ENCODE measurements around the gene SH3GL1.

SH3GL1 gene, protein sequence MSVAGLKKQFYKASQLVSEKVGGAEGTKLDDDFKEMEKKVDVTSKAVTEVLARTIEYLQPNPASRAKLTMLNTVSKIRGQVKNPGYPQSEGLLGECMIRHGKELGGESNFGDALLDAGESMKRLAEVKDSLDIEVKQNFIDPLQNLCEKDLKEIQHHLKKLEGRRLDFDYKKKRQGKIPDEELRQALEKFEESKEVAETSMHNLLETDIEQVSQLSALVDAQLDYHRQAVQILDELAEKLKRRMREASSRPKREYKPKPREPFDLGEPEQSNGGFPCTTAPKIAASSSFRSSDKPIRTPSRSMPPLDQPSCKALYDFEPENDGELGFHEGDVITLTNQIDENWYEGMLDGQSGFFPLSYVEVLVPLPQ

GRCh38 chr19:4400135-4400936 lies at the start of gene SH3GL1:
Gene SH3GL1 (minus strand): TSS chr19:4400547. CDS start chr19:4400368, 179 bp downstream.
- DNase-seq (ENCODE audit: low spot score), result peak; percentile 98

DNA sequence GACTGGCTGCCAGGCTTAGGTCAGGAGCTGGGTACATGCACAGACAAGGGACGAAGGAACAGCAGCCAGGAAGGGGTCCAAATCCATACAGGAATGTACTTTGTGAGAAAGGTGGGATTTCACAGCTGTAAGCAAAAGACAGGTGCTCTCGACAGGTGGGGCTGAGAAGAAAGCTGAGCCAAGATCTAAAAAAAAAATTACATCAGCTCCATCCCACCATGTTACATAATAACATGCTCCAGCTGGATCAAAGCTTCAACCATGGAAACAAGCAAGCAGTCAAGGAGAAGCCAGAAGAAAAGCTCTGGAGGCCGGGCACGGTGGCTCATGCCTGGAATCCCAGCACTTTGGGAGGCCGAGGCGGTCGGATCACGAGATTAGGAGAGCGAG lies 49.3 kb upstream of the SH3GL1 start:
- no peak for DNase-seq (ENCODE audit: low spot score)

GRCh38 chr19:4449022-4449638 lies 48.8 kb upstream of the SH3GL1 start:
- no peak for DNase-seq (ENCODE audit: low spot score)

DNA sequence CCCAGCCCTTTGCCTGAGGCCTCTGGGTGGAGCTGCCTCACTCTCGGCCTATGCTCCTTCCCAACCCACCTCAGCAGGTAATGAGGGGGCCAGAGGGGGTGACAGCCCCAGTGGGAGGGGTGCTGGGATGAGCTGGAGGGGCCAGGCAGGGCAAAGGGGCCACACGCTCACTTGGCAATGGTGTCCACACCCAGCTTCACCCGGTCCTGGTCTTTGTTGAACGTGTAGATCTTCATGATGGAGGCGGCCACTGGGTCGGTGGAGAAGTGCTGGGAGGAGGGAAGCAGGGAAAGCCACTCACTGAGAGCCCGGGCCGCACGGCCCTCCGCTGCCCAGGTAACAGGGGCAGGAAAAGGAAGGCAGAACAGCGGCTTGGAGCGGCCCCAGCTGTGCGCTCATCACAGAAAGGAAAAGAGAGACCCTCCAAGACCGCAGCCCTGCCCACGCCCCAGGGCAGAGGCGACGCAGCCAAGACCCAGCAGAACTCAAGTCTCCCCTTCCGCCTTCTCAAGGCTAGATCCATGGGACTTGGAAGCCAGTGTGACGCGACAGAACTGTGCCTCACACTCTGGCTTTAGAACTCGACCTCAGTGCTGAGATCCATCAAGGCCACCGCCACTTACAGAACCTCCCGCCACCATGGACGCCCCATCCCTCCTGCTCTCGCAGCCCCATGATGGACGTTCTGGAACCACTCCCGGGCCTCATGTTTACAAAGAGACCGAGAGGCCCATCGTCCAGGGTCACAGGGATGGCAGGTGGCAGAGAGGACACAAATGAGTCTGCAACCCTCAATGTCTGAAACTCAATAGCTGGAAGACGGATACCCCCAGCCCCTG lies 48.0 kb upstream of the SH3GL1 start:
- DNase-seq (ENCODE audit: low spot score), result no peak

- DNase-seq (ENCODE audit: low spot score), result no peak
Measured at GRCh38 chr19:4447327-4448146, 47.2 kb upstream of the SH3GL1 start.

DNA sequence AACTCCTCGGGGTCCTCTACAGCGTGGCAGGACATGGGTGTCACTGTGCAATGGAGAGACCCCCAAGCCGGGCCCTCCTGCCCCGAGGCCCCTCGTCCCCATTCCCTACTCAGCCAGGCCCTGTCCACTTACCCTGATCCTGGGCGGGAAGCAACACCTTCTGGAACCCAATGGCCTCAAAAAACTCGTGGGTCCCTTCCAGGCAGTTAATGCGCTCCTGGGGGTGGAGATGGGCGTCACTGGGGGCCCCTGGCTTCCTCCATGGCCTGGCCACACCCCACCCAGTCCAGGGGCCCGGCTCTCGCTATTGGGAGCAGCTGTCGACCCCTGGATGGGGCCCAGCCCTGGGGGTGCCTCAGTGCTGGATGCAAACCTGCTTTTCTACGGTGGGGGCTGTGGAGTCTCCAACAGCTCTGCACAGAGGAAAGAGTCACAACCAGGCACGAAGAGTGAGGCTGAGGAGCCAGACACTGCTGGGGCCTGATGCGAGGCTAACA lies 46.4 kb upstream of the SH3GL1 start:
- DNase-seq (ENCODE audit: low spot score), result no peak

- no peak for DNase-seq (ENCODE audit: low spot score)
Measured at GRCh38 chr19:4445963-4446703, 45.8 kb upstream of the SH3GL1 start.

DNA sequence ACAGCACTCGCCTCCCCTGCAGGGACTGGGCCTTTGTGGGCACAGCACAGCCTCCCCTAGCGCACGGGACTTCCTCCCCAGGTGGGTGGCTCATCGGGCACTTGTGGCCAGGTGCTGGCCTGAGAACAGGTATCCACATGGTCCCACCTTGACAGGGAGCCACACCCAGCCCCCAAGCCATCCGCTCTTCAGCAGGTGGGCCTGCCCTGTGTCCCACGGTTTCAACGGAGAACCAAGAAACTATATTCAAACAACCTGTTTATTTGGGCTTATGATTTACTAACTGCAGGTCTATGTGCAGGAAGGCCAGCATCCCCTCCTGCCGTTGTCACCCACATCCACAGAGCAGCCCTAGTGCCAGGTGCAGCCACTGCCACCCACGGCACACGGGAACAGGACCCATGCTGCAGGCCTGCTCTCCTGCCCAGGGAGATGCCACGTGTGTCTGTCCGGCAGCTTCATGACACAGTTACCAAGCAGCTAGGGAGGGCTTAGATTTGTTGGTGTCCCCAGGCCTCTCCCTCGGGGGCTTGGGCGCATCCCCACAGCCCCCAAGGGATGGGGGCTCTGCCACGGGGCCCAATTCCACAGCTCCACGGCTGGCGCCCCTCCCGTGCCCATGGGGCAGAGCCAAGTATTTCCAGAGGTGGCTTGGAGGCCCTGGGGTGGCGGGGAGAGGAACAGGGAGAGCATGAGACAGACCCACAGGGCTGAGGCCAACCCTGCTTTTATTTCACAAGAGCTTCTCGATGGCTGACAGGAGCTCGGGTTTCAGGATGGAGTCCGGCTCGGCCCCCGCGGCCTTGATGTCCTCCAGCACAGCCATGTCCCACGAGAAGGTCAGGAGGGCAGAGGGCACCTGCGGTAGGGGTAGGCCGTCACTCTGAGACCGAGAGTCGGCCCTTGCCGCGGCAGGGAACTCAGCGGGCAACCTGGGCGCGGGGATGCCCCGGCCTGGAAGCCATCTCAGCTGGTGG lies 44.7 kb upstream of the SH3GL1 start:
- DNase-seq (ENCODE audit: low spot score), result no peak

GRCh38 chr19:4443966-4444764 lies 43.8 kb upstream of the SH3GL1 start:
- no peak for DNase-seq (ENCODE audit: low spot score)

DNA sequence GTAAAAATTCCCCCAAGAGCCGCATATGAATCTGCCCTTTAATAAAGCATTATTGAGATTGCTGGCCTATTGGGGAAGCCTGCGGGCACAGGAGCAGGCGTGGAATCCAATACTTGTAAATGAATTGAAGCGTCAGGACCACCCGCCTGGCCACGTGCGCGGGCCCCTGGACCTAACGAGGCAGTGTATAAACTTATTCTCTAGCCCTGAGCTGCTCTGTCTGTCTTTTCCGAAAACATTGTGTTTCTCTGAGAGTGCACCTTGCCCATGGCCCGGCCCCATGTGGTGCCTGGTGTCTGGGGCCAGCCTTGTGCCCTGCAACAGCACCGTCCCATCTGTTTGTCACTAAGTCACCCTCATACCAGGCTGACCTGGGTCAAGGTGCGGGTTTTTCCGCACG lies 42.8 kb upstream of the SH3GL1 start:
- DNase-seq (ENCODE audit: low spot score), result no peak

DNA sequence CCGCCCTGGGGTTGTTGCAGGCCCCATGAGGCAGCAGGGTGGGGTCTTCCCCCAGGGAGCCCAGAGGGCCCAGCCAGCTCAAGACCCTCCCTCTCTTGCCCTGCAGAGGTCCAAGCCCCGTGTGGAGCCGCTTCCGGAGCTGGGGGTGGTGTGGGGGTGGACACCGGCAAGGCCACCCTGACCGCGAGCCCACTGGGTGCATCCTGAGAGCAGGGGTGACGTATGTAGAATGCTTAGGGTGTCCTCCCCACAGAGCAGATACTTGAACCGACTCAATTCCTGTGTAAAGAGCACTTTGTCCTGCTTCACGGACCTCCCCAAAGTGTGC lies 42.4 kb upstream of the SH3GL1 start:
- no peak for DNase-seq (ENCODE audit: low spot score)

DNA sequence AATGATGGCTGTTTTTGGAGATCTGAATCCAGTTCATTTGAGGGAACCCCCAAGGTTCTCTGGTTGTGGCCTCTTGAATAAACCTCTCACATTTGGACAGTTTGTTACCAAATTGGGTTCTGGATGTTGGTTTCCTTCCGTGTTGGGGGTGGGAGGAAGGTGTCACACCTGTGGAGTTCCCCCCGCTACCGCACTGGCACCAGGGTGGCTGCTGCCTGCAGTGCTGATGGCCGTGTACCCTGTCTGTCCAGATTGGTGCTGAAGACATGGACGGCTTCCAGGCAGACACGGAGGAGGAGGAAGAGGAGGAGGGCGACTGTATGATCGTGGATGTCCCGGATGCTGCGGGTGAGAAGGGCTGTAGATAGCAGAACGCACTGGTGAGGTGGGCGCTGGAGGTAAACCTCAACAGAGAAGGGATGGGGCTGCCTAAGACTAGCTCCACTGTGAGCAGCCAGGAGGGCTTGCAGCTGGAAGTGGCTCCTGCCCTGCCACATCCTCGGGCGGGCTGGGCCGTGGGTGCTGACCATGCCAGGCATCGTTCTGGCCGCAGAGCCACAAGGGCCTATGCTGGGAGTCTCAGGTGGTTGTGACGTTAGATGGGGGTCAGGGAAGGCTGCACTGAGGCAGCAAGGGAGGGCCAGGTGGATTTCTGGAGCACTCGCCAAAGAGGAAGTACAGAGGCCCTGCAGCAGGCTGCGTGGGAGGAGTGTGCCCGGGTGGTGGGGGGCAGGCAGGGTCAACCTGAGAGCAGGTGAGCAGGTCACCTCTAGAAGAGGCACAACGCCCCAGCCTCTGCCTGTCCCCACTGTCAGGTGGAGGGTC lies 41.9 kb upstream of the SH3GL1 start:
- no peak for DNase-seq (ENCODE audit: low spot score)

- DNase-seq (ENCODE audit: low spot score), result no peak
Measured at GRCh38 chr19:4439243-4439642, 38.9 kb upstream of the SH3GL1 start.

DNA sequence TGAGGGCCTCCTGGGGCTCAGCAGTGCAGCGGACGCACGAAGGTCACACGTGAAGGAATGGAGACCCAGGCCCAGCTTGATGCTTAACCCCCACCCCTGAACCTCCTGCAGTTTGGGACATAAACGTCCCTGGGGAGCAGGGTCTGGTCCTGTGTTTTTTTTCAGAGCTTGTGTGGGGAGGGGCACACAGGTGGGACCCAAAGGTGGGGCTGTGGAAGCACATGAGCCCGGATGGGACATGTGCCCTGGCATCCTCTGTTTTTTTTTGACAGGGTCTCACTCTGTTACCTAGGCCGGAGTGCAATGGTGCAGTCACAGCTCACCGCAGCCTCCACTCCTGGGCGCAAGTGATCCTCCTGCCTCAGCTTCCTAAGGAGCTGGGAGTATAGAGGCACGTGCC lies 36.8 kb upstream of the SH3GL1 start:
- DNase-seq (ENCODE audit: low spot score), result no peak

DNA sequence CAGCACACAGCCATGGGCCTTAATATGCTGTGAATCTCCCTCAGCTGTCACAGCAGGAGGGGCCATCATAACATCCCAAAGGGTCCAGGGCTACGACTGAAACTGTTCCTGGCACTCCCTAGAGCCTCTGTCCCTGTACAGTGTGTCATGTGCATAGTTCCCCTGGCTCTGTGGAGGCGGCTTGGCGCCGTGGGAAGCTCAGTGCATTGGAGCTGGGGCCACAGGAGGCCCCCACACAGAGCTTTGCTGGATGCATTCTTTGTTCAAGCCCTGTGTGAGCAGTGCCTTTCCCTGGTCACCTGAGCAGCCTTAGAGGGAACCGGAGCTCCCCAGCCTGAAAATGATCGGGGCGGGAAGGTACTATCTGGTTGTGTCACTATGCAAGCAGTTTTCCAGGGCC lies 35.9 kb upstream of the SH3GL1 start:
- no peak for DNase-seq (ENCODE audit: low spot score)

- DNase-seq (ENCODE audit: low spot score), result no peak
Measured at GRCh38 chr19:4434391-4434790, 34.0 kb upstream of the SH3GL1 start.

DNA sequence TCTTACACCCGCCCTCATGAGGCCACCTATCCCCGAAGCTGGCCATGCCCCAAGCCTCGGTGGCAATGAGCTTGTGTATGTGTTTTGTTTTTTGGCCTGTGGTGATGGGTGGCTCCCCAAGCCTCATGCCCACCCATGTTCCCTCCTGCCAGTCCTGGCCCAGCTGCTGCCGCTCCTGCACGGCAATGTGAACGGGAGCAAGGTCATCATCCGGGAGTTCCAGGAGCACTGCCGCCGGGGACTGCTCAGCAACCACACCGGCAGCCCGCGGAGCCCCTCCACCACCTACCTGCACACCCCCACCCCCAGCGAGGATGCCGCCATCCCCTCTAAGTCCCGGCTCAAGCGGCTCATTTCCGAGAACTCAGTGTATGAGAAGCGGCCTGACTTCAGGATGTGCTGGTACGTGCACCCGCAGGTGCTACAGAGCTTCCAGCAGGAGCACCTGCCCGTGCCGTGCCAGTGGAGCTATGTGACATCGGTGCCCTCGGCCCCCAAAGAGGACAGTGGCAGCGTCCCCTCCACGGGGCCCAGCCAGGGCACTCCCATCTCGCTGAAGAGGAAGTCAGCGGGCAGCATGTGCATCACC lies 32.7 kb upstream of the SH3GL1 start:
- no peak for DNase-seq (ENCODE audit: low spot score)

Measured in hematopoietic multipotent progenitor cell treated with erythropoietin and hydrocortisone succinate and interleukin-3 and kit ligand, for 17 days (in vitro differentiated cells).